Measurements from ENCODE around the gene ZNF764. TPM values are rescaled to one million over a fixed set of nuclear protein-coding genes. Genes with fewer than 3 reads are reported as not detected.

Gene ZNF764
- total RNA-seq, 1 experiment from 2014 or later = 9.1 TPM

GRCh38 chr16:30554557-30555314, 3.4 kb downstream of the ZNF764 start:
- Histone ChIP-seq H3K4me1 (ENCODE audit: control insufficient read depth in 1 of 2, insufficient read depth in 2 of 2, low read length in 2 of 2) (peaks cover 10 to 22% of the 10 kb centered on the region in 2 experiments), H3K9me2 (ENCODE audit: insufficient read depth) (no peaks in the 10 kb centered on the region), H3K27ac (ENCODE audit: low read depth, low read length) (no peak overlapping the region), H3K79me2 (ENCODE audit: insufficient read depth, low read length) (peaks cover 14% of the 10 kb centered on the region; the same call in 1 of the 2 replicates), H3K4me3 (replicated peaks in 1 of 2; ENCODE audit: low read depth in 1 of 2, low read length in 2 of 2) (no peak overlapping the region), H3K9me3 (ENCODE audit: control insufficient read depth in 1 of 2, insufficient read depth in 1 of 2, low read depth in 1 of 2, low read length in 2 of 2) (no peaks in the 10 kb centered on the region), H3K9ac (ENCODE audit: low read length) (no peak overlapping the region), H3K27me3 (ENCODE audit: insufficient read depth, low read length) (no peaks in the 10 kb centered on the region), H3K36me3 (ENCODE audit: control insufficient read depth in 1 of 2, insufficient read depth in 2 of 2, low read length in 2 of 2) (peaks cover 4% of the 10 kb centered on the region in 2 experiments; a peak in 2 of 4 replicates), H3K4me2 (ENCODE audit: low read length) (no peak overlapping the region), H4K20me1 (ENCODE audit: insufficient read depth) (no peaks in the 10 kb centered on the region), H2AFZ (ENCODE audit: low read depth, low read length, poor library complexity, severe bottlenecking) (no peak overlapping the region)
- no peak for ATAC-seq
- POLR2A ChIA-PET = no interaction called here
- TF ChIP-seq MAX (IDR thresholded peaks at IDR 0.05) = no peak
- TF ChIP-seq FOSL1 (IDR thresholded peaks at IDR 0.05; ENCODE audit: low read depth) = no peak
- no peak for TF ChIP-seq EZH2phosphoT487 (IDR thresholded peaks at IDR 0.05; ENCODE audit: borderline replicate concordance)
- TF ChIP-seq CBX3 (IDR thresholded peaks at IDR 0.05; ENCODE audit: low read depth) = no peak
- TF ChIP-seq EZH2 (IDR thresholded peaks at IDR 0.05) = no peak
- TF ChIP-seq, protein P1, sequence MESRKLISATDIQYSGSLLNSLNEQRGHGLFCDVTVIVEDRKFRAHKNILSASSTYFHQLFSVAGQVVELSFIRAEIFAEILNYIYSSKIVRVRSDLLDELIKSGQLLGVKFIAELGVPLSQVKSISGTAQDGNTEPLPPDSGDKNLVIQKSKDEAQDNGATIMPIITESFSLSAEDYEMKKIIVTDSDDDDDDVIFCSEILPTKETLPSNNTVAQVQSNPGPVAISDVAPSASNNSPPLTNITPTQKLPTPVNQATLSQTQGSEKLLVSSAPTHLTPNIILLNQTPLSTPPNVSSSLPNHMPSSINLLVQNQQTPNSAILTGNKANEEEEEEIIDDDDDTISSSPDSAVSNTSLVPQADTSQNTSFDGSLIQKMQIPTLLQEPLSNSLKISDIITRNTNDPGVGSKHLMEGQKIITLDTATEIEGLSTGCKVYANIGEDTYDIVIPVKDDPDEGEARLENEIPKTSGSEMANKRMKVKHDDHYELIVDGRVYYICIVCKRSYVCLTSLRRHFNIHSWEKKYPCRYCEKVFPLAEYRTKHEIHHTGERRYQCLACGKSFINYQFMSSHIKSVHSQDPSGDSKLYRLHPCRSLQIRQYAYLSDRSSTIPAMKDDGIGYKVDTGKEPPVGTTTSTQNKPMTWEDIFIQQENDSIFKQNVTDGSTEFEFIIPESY (IDR thresholded peaks at IDR 0.05; ENCODE audit: extremely low read depth, insufficient replicate concordance, low read length) = no peak
- no peak for TF ChIP-seq ZNF274 (IDR thresholded peaks at IDR 0.05; ENCODE audit: low read depth, low read length)
- no peak for TF ChIP-seq JUND (IDR thresholded peaks at IDR 0.05)
- no peak for TF ChIP-seq ELF1 (IDR thresholded peaks at IDR 0.05; ENCODE audit: borderline replicate concordance, low read depth)
- no peak for TF ChIP-seq YY1 (IDR thresholded peaks at IDR 0.05; ENCODE audit: extremely low read depth, insufficient replicate concordance, low read depth, low read length)
- no peak for TF ChIP-seq CEBPB (IDR thresholded peaks at IDR 0.05; ENCODE audit: low read depth)
- TF ChIP-seq SRF (IDR thresholded peaks at IDR 0.05; ENCODE audit: low read depth) = no peak
- TF ChIP-seq, protein P2, sequence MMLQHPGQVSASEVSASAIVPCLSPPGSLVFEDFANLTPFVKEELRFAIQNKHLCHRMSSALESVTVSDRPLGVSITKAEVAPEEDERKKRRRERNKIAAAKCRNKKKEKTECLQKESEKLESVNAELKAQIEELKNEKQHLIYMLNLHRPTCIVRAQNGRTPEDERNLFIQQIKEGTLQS (IDR thresholded peaks at IDR 0.05) = no peak
- RAD21 ChIA-PET (ENCODE audit: low non-redundant PET in 1 of 2, low total read pairs in 2 of 2, uncharacterized antibody in 2 of 2, unreplicated experiment in 2 of 2) = no interaction called here
- CTCF ChIA-PET = no interaction called here
- intact Hi-C loops (cut with micrococcal nuclease) = no loop called here
- no TSS peak for BruUV-seq (replicated peaks)
- no peak for DNase-seq (ENCODE audit: low read depth, low spot score)

Data from HCT116 (cell line).